Hematopoietic multipotent progenitor cell treated with erythropoietin and hydrocortisone succinate and interleukin-3 and kit ligand, for 6 days (in vitro differentiated cells): ENCODE measurements around the gene LAMC1.

Source experiments
- DNase-seq: peaks from one replicate; pipeline ENCODE4 v3.0.0-alpha.2; 2015

The LAMC1 gene

DNA sequence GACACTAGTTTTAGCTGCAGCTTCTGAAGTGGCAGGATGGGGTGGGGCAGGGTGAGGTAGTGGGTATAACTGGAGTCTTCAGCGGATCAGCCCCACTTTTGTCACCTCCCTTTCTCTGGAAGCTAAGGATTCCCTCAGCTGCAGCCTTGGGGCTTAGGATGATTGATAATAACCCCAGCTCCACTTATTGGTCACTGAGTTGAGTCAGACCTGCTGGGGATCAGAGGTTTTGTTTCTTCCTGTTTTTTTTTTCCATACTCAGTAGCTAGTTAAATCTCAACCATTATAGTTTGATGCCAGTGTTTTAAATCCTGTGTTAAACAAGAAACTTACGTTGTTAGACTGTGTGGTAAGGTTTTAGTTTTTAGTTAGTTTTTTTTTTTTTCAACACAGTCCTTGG lies 57.2 kb downstream of the LAMC1 start:
- no peak for DNase-seq

DNA sequence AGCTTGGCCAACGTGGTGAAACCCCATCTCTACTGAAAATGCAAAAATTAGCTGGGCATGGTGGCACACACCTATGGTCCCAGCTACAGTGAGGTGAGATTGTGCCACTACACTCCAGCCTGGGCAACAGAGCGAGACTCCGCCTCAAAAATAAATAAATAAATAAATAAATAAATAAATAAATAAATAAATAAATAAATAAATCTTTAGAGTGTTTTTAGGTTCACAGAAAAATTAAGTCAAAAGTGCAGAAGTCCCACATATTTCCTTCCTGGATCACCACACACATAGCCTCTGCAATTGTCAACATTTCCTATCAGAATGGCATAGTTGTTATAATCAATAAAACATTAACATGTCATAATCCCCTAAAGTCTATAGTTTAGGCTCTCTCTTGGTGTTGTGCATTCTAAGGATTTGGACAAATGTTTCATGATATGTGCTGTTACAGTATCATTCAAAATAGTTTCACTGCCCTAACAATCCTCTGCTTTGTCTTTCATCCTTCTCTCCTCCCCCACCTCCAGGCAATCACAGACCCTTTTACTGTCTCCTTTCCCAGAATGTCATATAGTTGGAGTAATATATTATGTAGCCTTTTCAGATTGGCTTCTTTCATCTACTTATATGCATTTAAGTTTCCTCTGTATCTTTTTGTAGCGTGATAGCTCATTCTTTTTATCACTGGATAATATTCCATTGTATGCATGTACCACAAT lies 58.3 kb downstream of the LAMC1 start:
- DNase-seq, result no peak

DNA sequence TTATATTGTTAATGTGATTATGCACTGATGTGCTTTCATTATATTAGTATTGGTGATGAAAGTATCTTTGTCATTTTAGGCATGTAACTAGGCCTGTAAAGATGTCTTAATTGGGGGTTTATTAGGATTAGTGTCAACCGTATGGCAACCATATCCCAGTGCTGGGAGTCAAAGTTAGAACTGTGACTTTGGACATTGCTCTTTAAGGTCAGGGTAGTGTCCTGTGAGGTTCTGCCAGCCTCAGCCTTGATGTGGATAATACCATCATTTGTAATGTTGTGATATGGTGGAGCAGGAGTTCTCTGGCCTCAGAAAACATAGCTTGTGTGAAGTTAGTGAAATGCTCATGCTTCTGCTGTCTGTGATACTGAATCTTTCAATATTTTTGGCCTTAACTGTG lies 59.4 kb downstream of the LAMC1 start:
- DNase-seq, result no peak

DNA sequence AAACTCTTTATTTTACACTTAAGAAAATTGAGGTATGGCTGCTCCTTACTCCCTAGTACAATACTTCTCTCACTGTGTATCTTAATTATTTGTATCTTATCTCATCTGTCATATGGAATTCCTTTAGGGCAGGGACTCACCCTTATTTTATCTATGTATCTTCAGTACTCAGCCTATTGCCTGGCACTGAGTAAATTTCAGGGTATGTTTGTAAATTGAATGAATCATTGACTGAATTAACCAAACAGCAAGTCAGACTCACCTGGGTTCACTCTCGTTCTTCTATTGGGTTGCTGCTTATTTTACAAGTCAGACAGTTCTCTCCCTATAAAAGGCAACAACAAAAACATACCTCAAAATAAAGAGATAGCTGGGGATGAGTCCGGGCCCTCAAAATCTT lies 63.8 kb downstream of the LAMC1 start:
- DNase-seq, result no peak

DNA sequence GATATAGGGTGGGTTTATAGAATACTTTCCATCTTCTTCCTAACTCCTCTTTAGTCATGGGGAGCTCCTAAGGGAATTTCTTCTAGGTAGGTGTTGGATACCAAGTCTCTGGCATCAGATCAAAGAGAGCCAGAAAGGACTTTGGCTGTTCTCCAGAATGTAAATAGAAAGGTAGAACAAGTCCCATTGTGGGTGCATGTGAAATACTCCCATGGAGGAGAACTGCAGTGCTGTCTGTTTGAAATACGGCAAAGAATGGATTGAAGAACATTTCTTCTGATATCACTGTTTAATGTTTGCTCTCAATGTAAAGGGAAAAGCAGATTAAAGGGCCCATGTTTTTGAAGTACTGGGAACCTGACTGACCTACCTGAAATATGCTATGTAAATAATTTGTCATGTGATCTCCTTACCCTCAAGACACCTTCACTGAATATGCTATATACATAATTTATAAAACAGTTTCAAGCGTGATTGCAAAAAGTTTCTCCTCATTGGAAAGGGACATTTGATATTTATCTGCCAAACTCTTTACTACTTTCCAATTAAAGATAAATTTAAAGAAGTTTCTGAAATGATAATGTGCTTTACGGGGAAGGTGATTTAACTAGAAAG lies 65.9 kb downstream of the LAMC1 start:
- no peak for DNase-seq

DNA sequence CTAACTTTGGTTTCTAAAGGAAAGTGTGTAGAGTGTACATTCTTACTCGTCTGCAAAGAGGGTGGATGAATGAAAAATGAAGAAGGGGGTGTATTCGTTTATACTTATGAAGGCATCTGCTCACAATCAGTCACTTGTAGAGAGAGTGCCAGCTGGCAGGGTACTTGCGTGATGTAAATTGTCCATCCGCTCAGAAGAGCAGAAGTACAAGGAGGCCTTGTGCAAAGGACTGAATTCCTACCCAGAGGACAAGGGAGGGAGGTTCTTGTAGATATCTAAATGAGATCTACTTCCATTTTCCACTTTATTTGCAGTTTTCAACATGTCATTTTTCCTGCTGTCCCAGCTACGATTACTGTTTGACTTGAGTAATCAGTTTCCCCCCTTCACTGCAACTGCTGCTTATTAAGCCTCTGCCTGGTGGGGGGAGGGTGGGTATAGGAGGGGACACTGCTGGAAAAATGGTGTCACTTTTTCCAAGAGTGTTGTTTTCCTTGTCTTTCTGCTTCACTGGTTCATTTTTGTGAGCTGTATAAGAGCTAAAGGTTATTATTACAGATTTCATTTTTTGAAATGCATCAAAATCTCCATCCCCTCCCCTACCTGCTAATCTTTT lies 67.3 kb downstream of the LAMC1 start:
- no peak for DNase-seq

DNA sequence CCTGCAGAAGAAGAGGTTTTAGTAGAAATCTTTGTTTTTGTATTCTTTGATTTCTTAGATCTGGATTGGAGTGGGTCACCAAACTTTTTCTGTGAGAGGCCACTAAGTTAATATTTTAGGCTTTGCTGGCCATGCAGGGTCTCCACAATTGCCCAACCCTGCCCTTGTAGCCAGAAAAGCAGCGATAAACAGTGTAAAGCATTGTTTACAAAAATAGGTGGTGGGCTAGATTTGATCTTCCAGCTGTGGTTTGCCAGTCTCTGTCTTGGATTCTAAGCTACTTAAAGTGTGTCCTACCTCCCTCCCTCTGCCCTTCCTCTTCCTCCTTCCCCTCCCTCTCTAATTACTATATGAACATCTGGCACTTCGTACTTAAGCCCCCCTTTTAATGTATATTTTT lies 68.0 kb downstream of the LAMC1 start:
- DNase-seq, result no peak

DNA sequence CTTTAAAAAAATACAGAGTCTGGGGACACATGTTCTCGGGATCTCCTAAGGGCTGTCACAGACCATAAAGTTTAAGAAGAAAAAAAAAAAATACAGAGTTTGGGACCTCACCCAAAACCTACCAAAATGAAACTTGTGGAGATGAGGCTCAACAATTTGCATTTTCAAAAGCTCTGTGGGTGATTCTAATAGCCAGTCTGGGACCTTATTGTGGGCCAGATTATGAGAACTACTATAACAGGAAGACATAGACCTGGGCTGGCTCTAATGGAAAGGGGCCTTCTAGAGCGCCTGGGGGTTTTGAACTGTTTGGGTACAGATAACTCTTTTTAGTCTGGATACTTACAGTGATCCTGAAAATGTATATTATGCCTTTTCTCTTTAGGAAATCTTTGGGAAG lies 69.1 kb downstream of the LAMC1 start:
- DNase-seq, result no peak

DNA sequence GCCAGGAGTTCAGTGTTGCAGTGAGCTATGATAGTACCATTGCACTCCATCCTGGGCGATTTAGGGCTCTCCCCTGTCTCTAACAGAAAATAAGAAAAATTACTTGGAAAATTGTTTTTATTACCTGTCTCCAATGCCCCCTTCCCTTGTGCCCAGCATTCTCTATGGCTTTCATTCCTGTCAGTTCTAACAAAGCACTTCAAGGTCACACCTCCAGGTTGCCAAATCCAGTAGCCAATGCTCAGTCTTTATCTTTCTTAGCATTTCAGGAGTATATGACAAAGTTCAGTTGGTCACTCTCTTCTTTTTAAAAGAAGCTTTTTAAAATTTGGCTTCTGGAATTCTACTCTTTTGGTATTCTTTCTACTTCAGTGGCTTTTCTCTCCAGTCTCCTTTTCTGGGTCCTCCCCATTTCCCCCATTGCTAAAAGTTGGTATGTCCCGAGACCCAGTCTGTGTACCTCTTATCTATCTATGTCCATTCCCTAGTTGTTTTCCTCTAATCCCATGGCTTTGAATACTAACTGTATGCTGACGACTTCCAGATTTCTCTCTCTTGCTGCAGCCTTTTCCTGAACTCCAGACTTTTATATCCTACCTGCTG lies 69.9 kb downstream of the LAMC1 start:
- no peak for DNase-seq

DNA sequence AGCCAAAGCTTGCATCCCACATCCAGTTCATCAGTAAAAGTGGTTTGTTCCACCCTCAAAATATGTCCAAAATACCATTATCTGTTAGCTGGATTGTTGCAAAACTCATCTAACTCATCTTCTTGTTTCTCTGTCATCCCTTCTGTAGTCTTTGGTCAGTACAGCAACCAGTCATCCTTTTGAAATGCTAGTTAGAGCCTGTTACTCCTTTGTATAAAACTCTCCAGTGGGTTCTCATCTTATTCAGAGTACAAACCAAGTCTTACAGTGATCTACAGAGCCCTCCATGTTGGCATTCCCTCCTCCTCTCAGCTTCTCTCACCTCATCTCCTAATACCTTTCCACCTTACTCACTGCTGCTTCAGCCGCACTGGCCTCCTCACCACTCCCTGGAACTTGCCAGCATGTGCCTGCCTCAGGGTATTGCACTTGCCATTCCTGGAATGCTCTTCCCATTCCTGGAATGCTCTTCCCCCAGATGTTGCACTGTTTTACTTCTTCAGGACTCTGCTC lies 70.6 kb downstream of the LAMC1 start:
- DNase-seq, result no peak

DNA sequence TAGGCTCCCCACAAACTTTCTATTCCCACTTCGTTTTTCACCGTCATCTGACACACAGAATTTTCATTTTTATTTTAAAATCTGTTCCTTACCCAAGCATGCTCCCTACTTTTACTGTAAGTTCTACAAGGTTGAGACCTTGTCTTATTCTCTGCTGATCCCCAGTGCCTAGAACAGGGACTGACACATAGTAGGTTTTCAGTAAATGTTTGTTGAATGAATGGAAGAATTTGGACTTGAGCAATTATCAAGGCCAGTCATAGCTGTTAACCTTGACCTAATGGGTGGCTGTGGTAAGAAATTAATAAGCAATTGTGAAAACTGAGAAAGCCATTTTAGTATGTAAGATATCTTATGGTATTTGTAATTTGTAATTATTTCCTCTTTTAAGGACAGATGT lies 71.1 kb downstream of the LAMC1 start:
- no peak for DNase-seq

DNA sequence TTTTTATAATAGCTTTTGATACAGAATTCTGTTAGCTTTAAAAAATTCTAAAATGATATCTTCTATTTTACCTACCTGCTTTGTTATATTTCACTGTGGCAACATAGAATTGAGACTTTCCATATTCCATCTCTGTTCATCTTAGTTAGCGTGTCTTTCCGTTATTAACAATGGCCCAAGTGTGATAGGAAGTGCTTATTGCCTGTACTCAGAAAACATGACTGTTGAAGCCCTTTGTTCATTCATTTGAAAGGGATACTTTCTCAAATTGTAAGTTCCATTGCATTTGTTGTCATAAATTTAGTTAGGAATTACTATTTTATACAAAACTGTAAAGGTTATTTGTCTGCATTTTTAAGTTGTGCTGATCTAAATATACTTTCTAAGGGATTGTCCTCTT lies 73.1 kb downstream of the LAMC1 start:
- no peak for DNase-seq

DNA sequence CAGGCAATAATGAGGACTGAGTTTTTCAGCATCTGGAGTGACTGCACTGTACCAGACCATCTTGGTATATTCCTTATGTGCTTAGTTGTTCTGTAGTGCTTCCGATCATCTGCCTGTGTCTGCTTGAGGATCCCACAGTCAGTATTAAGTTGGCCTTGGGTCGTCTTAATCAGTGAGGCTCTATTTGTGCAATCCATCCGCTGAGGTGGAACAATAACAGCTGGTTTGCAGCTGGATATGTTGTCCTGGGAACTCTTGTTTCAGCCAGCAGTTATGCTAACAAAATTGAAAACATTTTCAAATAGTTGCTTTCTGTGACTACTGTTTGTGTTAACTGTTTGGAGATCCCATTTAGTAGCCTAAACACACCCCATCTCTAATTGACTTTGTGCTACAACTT lies 73.7 kb downstream of the LAMC1 start:
- no peak for DNase-seq

DNA sequence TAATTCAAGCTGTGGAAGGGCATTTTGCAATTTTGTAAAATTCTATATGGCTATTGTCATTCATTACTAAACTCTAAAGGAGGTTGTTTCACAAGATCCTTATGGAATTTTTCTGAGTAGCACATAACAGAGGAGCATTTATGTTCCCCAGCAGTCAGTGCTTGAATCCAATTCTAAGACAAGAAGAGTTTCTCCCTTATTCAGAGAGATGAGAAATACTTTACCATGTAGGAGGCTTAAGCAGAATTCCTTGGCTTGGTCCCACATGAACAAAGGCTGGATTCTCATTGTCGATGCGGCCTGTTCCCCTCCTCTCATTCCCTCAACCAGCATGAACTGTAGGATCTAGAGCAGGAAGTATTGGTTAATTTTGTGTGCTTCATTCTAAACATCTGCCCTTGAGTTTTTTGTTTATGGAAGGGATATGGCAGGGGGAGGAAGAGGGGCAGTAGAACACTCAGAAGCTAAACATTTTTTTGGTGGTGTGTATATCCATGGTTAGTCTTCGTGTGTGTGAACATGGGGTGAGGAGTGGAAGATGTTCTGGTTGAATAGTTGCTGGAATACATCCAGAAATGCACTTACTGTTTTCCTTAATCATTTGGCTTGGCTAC lies 74.3 kb downstream of the LAMC1 start:
- no peak for DNase-seq

DNA sequence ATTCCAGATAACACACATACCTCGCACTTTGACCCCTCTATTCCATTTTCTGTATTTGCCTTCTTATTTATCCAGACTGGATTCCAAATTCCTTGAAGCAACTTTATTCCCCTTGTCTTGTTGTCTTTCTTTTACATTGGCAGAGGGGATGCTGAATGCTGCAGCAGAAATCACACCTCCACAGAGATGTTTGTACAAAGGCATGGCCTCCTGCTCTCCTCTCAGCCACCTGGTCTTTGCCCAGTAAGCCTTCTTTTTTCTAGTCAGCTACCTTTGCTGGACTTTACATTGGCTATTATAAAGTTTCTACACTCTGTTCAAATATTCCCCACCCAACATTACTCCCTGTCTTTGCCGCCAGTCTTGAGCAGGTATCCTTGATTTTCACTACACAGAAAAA lies 75.1 kb downstream of the LAMC1 start:
- DNase-seq, result no peak

DNA sequence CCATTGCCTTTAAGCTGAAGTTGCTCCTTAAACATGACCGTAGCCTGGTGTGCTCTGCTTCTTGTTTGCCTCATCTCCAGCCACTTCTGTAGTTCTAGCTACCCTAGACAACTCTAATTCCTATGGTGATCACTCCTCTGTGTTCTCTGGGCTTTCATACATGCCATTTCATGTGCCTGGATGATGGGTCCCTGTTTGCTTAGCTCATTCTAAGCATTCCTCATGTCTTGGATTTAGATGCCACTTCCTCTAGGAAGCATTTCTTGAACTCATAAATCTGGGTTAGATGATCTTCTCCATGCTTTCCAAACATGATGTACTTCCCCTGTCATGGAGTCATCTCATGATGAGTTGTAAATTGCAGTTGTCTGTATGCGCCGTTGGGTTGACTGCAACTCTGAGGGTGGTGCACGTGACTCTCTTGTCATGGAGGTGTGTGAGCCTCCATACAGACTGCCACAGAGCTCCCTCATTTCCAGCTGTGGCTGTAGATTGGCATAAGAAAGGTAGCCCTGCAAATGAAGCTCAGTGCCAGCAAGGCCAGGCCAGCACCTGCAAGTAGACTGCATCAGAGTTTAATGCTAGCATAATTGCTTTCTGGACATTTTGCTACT lies 77.2 kb downstream of the LAMC1 start:
- no peak for DNase-seq

DNA sequence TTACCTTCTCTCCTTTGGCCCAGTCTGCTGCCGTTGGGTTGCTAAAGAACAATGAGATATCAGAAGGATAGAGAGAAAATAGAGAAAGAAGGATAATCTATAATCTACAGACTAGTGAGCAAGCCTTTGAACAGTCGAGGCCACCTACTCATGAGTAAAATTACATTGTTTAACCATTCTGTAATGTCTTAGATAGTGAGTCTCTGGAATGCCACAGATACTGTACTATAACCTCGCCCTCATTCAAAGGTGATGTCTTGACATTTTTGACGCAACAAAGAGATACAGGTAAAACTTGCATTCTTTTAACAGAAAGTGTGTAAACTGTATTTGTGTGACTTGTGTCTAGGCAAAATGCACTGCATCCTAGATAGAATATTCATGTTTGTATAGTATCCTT lies 77.9 kb downstream of the LAMC1 start:
- no peak for DNase-seq

DNA sequence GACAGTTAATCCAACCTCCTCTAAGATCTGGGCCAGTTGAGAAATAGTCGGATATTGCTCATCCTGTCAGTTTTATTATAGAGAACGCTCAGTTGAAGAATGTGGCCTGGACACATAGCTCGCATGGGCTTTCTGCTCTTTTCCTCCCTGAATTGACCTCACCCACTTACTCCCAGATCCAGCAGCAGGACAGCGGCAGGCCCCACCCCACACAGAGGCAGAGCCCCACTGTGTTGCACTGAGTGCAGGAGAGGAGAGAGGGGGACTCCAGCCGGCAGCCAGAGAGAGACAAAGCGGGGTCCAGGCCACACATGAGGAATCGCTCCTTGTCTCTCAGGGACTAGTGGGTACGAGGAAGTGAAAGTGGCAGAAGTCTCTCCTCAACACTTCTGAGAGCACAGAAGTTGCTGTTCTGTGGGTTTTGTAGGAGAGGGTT lies 78.6 kb downstream of the LAMC1 start:
- DNase-seq, result no peak

DNA sequence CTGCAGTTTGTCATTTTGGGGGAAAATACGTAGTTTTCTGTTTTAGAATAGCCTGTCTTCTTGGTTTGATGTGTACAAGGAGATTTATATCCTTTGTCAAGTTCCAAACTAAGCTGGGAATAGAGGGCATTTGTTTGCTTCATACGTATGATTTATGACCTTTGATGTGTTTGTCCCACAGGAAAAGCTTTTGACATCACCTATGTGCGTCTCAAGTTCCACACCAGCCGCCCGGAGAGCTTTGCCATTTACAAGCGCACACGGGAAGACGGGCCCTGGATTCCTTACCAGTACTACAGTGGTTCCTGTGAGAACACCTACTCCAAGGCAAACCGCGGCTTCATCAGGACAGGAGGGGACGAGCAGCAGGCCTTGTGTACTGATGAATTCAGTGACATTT lies 79.9 kb downstream of the LAMC1 start:
- DNase-seq, result no peak

DNA sequence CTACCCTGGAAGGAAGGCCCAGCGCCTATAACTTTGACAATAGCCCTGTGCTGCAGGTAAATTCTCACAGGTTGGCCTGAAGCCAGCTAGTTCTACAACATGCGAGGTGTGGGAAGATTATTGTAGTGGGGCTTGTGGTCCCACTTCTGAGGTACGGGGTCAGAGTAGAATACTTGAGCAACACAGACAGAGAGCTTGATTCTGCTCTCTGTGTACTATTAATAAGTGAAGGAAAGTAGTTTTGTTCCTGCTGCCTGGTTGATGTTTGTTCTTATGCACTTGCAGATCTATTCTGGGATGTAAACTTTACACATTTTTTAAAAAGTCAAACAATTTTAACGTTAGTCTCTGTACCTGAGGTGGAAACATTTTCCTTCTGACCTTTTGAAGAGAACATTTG lies 80.4 kb downstream of the LAMC1 start:
- DNase-seq, result no peak

DNA sequence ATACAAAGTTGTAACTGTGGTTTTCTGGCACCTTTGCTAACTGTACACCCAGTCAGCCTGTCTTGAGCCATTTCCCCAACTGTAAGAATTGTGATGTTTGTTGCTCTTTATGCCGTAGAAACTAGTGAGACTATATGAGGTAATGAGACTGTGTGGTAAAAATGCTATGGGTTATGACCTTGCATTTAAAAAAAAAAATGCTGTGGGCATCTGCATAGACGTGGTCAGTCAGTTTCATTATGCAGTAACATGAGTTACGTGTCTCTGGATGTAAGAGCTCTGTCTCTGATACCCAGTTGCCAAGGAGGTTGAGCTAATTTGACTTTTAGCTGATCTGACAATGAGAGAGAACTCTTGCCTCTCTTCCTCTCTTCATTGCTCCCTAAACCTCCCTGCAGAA lies 82.2 kb downstream of the LAMC1 start:
- no peak for DNase-seq

DNA sequence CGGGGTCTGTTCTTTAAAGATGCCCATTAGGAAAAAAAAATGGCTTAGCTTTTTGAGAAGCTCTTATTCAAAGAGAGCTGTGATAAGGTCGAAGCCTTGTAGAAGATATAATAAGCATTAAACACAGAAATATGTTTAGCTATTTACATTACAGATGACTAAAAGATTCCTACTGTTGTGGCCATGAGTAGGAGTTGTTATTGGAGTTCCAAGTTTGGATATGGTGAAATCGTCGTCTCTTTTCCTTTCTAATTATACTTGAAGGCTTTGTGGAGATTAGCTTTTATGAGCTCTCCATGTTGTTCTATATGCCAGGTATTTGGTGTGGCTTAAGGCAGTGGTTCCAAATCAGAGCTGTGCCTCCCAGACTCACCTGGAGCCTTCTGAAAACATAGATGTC lies 82.9 kb downstream of the LAMC1 start:
- DNase-seq, result no peak

DNA sequence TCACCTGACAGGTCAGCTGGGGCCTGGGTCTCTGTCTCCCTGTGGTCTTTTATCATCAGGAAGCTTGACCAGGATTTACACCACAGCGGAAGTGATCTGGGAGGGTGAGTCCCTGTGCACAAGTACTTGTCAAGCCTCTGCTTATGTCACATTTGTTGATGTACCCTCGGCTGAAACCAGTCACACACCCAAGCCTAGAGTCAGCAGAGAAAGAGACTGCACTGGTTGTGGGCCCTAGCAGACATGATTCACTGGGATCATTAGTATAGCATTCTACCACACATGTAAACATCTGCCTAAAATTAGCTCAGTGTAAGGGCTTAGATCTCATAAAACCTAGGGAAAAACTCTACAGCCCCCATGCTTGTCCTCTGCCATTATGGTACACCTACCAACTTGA lies 83.5 kb downstream of the LAMC1 start:
- no peak for DNase-seq
